Sigmoid colon (tissue), 7 donors: Measurements from ENCODE around the gene PDE4D. TPM values are rescaled to one million over a fixed set of nuclear protein-coding genes. Genes with fewer than 3 reads are reported as not detected.

Experiments used
- DNase-seq: peaks from one replicate; pipeline ENCODE4 v3.0.0-alpha.2; 2019
- H3K27ac ChIP-seq, 4 donors: fragments of 200-600 bp; sonication (generic); one replicate each; pipeline ENCODE4 v1.5.1; 2016 to 2019; ENCODE audit warnings: mild to moderate bottlenecking in 1 of 4
- H3K27me3 ChIP-seq, 3 donors: fragments of 200-600 bp; sonication (generic); one replicate each; pipeline ENCODE4 v1.5.1; 2019; ENCODE audit warnings: mild to moderate bottlenecking in 1 of 3
- H3K36me3 ChIP-seq, 4 donors: fragments of 200-600 bp; sonication (generic); one replicate each; pipeline ENCODE4 v1.5.1; 2016 to 2019
- H3K4me1 ChIP-seq, 4 donors: fragments of 200-600 bp; sonication (generic); one replicate each; pipeline ENCODE4 v1.5.1; 2017 to 2019
- H3K4me3 ChIP-seq, 4 donors: fragments of 200-600 bp; sonication (generic); one replicate each; pipeline ENCODE4 v1.5.1; 2017 to 2019; ENCODE audit warnings: mild to moderate bottlenecking in 2 of 4, moderate library complexity in 1 of 4
- H3K9me3 ChIP-seq, 4 donors: fragments of 200-600 bp in 3 of 4; sonication (generic) in 3 of 4; one replicate each; pipeline versions ENCODE4 v1.5.1 to v1.6.1; 2013 to 2019
- CTCF ChIP-seq, 4 experiments: fragments of 450-650 bp in 3 of 4; fragments of 200-600 bp in 1 of 4; IDR thresholded peaks; one replicate each; pipeline ENCODE4 v1.5.1; 2016 to 2019; ENCODE audit warnings: antibody characterized with exemption in 4 of 4, mild to moderate bottlenecking in 3 of 4, moderate library complexity in 2 of 4
- EP300 ChIP-seq, 4 donors: sonication (generic); formaldehyde crosslinking; IDR thresholded peaks; one replicate each; pipeline ENCODE4 v1.6.1; 2017; ENCODE audit warnings: antibody characterized with exemption in 4 of 4
- POLR2A ChIP-seq, 2 donors: fragments of 450-650 bp; IDR thresholded peaks; one replicate each; pipeline ENCODE4 v1.6.1; 2016; ENCODE audit warnings: antibody characterized with exemption in 2 of 2, mild to moderate bottlenecking in 2 of 2, moderate library complexity in 2 of 2
- POLR2AphosphoS5 ChIP-seq, 4 donors: sonication (generic); formaldehyde crosslinking; IDR thresholded peaks; one replicate each; pipeline ENCODE4 v1.6.1; 2017; ENCODE audit warnings: antibody characterized with exemption in 4 of 4
- WGBS, 2 donors: extraction: QIAGEN DNeasy Blood & Tissue Kit; methylation state at CpG; one replicate each; pipeline ENCODE4 v1.1.7; 2013; 5-methylcytosine and 5-hydroxymethylcytosine counted together
- intact Hi-C: fragments of 100-400 bp; cut with DNase I; formaldehyde crosslinking; loops from one replicate; pipeline ENCODE4 v1.15.1; 2023
- polyA plus RNA-seq, 3 donors: library from polyadenylated mRNA; stranded (reverse); fragments of 200-250 nt; gene quantifications; one replicate each; pipeline ENCODE4 v1.2.3, GENCODE V29; 2013
- total RNA-seq, 4 donors: library from RNA; depleted of rRNA; stranded (reverse); fragments of >200 nt; gene quantifications; one replicate each; pipeline ENCODE4 v1.1.0, GENCODE V29; 2016
- donor health status: healthy with polysubstance abuse.
- donor health status: Bipolar disorder and iron deficiency.
- donor health status: healthy.

Gene PDE4D
- total and polyA plus RNA-seq, 7 donors, result 6.0 to 289 (median 169) TPM

GRCh38 chr5:59537961-59538749, 355.4 kb downstream of the PDE4D start:
- 85 to 90% methylated on average over 6 of the region's 6 CpGs for WGBS, 2 donors
- H3K9me3 ChIP-seq, result no peaks in the 10 kb centered on the region
- peak overlapping the region in 2 of 4 donors; percentile 34 to 42 for H3K27ac ChIP-seq
- no peaks in the 10 kb centered on the region for H3K36me3 ChIP-seq
- intact Hi-C loops, result no loop called here
- no peak overlapping the region for H3K4me3 ChIP-seq
- no peak for DNase-seq
- TF ChIP-seq CTCF (IDR thresholded peaks at IDR 0.05) (no peak), POLR2AphosphoS5 (IDR thresholded peaks at IDR 0.05) (peak in 1 of 4 donors; percentile 75), EP300 (IDR thresholded peaks at IDR 0.05) (peak in 1 of 4 donors; percentile 16)
- no peaks in the 10 kb centered on the region for H3K27me3 ChIP-seq
- H3K4me1 ChIP-seq, result peaks cover 0 to 63% (median 37%) of the 10 kb centered on the region in 4 donors

GRCh38 chr5:59536875-59537274, 356.7 kb downstream of the PDE4D start:
- 22 to 66% methylated on average over 2 of the region's 2 CpGs for WGBS, 2 donors
- no peaks in the 10 kb centered on the region for H3K36me3 ChIP-seq
- H3K4me3 ChIP-seq, result no peak overlapping the region
- H3K4me1 ChIP-seq, result peaks cover 0 to 50% (median 24%) of the 10 kb centered on the region in 4 donors
- H3K27me3 ChIP-seq, result no peaks in the 10 kb centered on the region
- no peak overlapping the region for H3K27ac ChIP-seq
- no peaks in the 10 kb centered on the region for H3K9me3 ChIP-seq
- DNase-seq, result no peak
- TF ChIP-seq CTCF (IDR thresholded peaks at IDR 0.05), result no peak
- no peak for TF ChIP-seq EP300 (IDR thresholded peaks at IDR 0.05)
- TF ChIP-seq POLR2AphosphoS5 (IDR thresholded peaks at IDR 0.05), result no peak
- no peak for TF ChIP-seq POLR2A (IDR thresholded peaks at IDR 0.05)
- intact Hi-C loops, result no loop called here

- TF ChIP-seq POLR2AphosphoS5 (IDR thresholded peaks at IDR 0.05) (no peak), EP300 (IDR thresholded peaks at IDR 0.05) (no peak), POLR2A (IDR thresholded peaks at IDR 0.05) (no peak), CTCF (IDR thresholded peaks at IDR 0.05) (no peak)
- no peak overlapping the region for H3K27ac ChIP-seq
- DNase-seq, result no peak
- no peak overlapping the region for H3K4me3 ChIP-seq
- H3K27me3 ChIP-seq, result no peaks in the 10 kb centered on the region
- H3K4me1 ChIP-seq, result peaks cover 0 to 37% (median 12%) of the 10 kb centered on the region in 4 donors
- no peaks in the 10 kb centered on the region for H3K9me3 ChIP-seq
- WGBS, 2 donors, result 21 to 73% methylated on average over 2 of the region's 2 CpGs
- H3K36me3 ChIP-seq, result no peaks in the 10 kb centered on the region
- intact Hi-C loops, result no loop called here
Measured at GRCh38 chr5:59535561-59535960, 358.0 kb downstream of the PDE4D start.

- TF ChIP-seq POLR2A (IDR thresholded peaks at IDR 0.05) (no peak), EP300 (IDR thresholded peaks at IDR 0.05) (no peak), CTCF (IDR thresholded peaks at IDR 0.05) (no peak), POLR2AphosphoS5 (IDR thresholded peaks at IDR 0.05) (no peak)
- intact Hi-C loops, result no loop called here
- Histone ChIP-seq H3K4me3 (no peak overlapping the region), H3K27me3 (no peaks in the 10 kb centered on the region), H3K9me3 (no peaks in the 10 kb centered on the region), H3K4me1 (peaks cover 0 to 21% (median 5%) of the 10 kb centered on the region in 4 donors), H3K36me3 (no peaks in the 10 kb centered on the region), H3K27ac (no peak overlapping the region)
- DNase-seq, result no peak
Measured at GRCh38 chr5:59533730-59534108, 359.8 kb downstream of the PDE4D start.
